ENCODE data around the gene GALNT1.

GALNT1 gene

GRCh38 chr18:35695803-35696202 is 114.3 kb downstream of the GALNT1 start:
- Histone ChIP-seq H3K36me3 (ENCODE audit: insufficient read depth, low read length) (peaks cover 32% of the 10 kb centered on the region), H3K9me3 (ENCODE audit: insufficient read depth, low read depth, low read length) (no peaks in the 10 kb centered on the region), H3K27me3 (ENCODE audit: insufficient read depth, low read length) (no peaks in the 10 kb centered on the region), H3K4me3 (ENCODE audit: low read length) (no peak overlapping the region), H3K27ac (ENCODE audit: low read depth, low read length) (no peak overlapping the region), H3K4me1 (ENCODE audit: insufficient read depth, low read length) (no peaks in the 10 kb centered on the region), H3K9ac (ENCODE audit: low read depth, low read length) (no peak overlapping the region)
- 96% methylated on average over 8 of the region's 8 CpGs for WGBS

DNA sequence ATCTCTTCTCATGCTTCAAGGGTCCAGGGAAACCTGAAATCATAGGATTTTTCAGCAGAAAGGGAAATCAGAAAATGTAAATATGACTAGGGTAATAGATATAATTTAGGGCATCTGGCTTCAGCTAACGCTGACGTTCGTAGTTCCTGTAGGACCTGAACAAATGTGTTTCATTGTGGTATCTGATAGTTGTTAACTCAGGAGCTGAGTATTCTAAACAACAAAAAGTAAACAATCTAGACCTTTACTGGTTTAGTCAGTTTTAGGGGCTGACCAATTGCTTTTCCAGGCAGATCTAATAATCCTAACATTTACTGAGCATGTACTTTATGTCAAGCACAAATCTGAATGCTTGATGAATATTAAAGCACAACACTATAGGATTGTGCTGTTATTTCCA is 114.8 kb downstream of the GALNT1 start:
- H3K4me3 ChIP-seq (ENCODE audit: low read length) = no peak overlapping the region
- peaks cover 27% of the 10 kb centered on the region for H3K36me3 ChIP-seq (ENCODE audit: insufficient read depth, low read length)
- no peaks in the 10 kb centered on the region for H3K4me1 ChIP-seq (ENCODE audit: insufficient read depth, low read length)
- no peak overlapping the region for H3K9ac ChIP-seq (ENCODE audit: low read depth, low read length)
- no peaks in the 10 kb centered on the region for H3K9me3 ChIP-seq (ENCODE audit: insufficient read depth, low read depth, low read length)
- no peaks in the 10 kb centered on the region for H3K27me3 ChIP-seq (ENCODE audit: insufficient read depth, low read length)
- no peak overlapping the region for H3K27ac ChIP-seq (ENCODE audit: low read depth, low read length)
- 97% methylated on average over 3 of the region's 3 CpGs for WGBS

DNA sequence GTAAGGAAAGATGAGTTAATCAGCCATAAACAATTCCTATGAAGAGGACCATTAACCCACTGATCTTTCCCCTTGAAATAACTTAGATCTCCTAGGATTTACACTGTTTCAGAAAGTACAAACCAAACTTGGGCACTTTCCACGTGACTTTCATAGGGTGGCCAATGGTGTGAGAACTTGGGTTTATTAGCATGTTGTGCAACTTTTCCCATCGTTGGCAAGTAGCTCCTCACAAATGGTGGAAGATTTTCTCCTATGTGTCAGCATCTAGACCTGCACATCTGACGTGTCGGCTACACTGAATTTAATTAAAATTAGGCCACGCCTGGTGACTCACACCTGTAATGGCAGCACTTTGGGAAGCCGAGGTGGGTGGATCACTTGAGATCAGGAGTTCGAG is 116.3 kb downstream of the GALNT1 start:
- H3K9ac ChIP-seq (ENCODE audit: low read depth, low read length) = no peak overlapping the region
- H3K9me3 ChIP-seq (ENCODE audit: insufficient read depth, low read depth, low read length) = no peaks in the 10 kb centered on the region
- H3K27ac ChIP-seq (ENCODE audit: low read depth, low read length) = no peak overlapping the region
- no peaks in the 10 kb centered on the region for H3K27me3 ChIP-seq (ENCODE audit: insufficient read depth, low read length)
- no peak overlapping the region for H3K4me3 ChIP-seq (ENCODE audit: low read length)
- H3K4me1 ChIP-seq (ENCODE audit: insufficient read depth, low read length) = no peaks in the 10 kb centered on the region
- 96% methylated on average over 7 of the region's 7 CpGs for WGBS
- peaks cover 12% of the 10 kb centered on the region for H3K36me3 ChIP-seq (ENCODE audit: insufficient read depth, low read length)

GRCh38 chr18:35703043-35703688 is 121.6 kb downstream of the GALNT1 start:
- Histone ChIP-seq H3K9ac (ENCODE audit: low read depth, low read length) (no peak overlapping the region), H3K36me3 (ENCODE audit: insufficient read depth, low read length) (0 out of 2 replicates have a peak, but pooled peaks cover 9% of the 10 kb centered on the region), H3K4me3 (ENCODE audit: low read length) (no peak overlapping the region), H3K27ac (ENCODE audit: low read depth, low read length) (no peak overlapping the region), H3K27me3 (ENCODE audit: insufficient read depth, low read length) (no peaks in the 10 kb centered on the region), H3K9me3 (ENCODE audit: insufficient read depth, low read depth, low read length) (no peaks in the 10 kb centered on the region), H3K4me1 (ENCODE audit: insufficient read depth, low read length) (no peaks in the 10 kb centered on the region)

GRCh38 chr18:35705988-35706387 is 124.4 kb downstream of the GALNT1 start:
- no peak overlapping the region for H3K27ac ChIP-seq (ENCODE audit: low read depth, low read length)
- WGBS = 97% methylated on average over 10 of the region's 10 CpGs
- H3K27me3 ChIP-seq (ENCODE audit: insufficient read depth, low read length) = no peaks in the 10 kb centered on the region
- no peak overlapping the region for H3K4me3 ChIP-seq (ENCODE audit: low read length)
- no peak overlapping the region for H3K9ac ChIP-seq (ENCODE audit: low read depth, low read length)
- peaks cover 16% of the 10 kb centered on the region for H3K36me3 ChIP-seq (ENCODE audit: insufficient read depth, low read length)
- no peaks in the 10 kb centered on the region for H3K4me1 ChIP-seq (ENCODE audit: insufficient read depth, low read length)
- H3K9me3 ChIP-seq (ENCODE audit: insufficient read depth, low read depth, low read length) = no peaks in the 10 kb centered on the region

DNA sequence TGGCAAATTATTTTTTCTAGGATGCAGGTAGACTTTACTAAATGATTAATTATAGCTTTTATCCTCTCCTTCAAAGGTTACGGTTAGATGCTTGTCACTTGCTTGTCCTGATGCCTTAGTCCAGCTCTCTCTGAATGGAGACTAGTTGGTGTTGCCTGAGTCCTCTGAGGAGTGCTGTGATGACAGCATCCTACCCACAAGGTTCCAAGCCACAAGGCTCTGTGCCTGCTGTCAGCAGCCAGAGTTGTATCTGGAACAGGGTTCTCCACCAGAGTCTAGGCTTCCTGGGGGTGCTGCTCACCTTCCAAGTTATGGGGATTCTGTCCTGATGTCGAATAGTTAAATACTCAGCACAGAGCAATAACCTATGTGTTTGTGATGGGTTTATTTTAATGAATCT is 125.7 kb downstream of the GALNT1 start:
- no peaks in the 10 kb centered on the region for H3K27me3 ChIP-seq (ENCODE audit: insufficient read depth, low read length)
- peaks cover 16% of the 10 kb centered on the region for H3K36me3 ChIP-seq (ENCODE audit: insufficient read depth, low read length)
- no peak overlapping the region for H3K9ac ChIP-seq (ENCODE audit: low read depth, low read length)
- H3K4me1 ChIP-seq (ENCODE audit: insufficient read depth, low read length) = no peaks in the 10 kb centered on the region
- no peaks in the 10 kb centered on the region for H3K9me3 ChIP-seq (ENCODE audit: insufficient read depth, low read depth, low read length)
- no peak overlapping the region for H3K27ac ChIP-seq (ENCODE audit: low read depth, low read length)
- no peak overlapping the region for H3K4me3 ChIP-seq (ENCODE audit: low read length)
- WGBS = 100% methylated on average over 2 of the region's 2 CpGs

DNA sequence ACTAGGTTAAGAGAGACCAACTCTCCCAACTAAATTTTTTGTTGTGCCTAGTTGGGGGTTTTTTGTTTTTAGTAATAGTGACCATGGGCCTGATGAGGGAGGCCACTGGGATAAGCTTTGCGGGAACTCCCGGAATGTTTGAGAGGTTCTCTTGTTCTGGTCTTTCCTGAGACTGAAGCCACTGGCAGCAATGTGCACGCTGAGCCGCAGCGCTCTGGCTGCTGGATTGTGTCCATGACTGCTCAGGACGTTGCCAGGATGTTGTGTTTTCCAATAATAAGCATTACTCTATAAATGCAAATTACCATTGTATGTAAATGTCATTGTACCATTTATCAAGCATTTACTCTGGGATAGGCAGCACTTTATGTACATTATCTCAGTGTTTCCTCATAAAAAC is 126.1 kb downstream of the GALNT1 start:
- H3K27ac ChIP-seq (ENCODE audit: low read depth, low read length) = no peak overlapping the region
- peaks cover 16% of the 10 kb centered on the region for H3K36me3 ChIP-seq (ENCODE audit: insufficient read depth, low read length)
- WGBS = 95% methylated on average over 6 of the region's 6 CpGs
- H3K27me3 ChIP-seq (ENCODE audit: insufficient read depth, low read length) = no peaks in the 10 kb centered on the region
- H3K9me3 ChIP-seq (ENCODE audit: insufficient read depth, low read depth, low read length) = no peaks in the 10 kb centered on the region
- no peak overlapping the region for H3K9ac ChIP-seq (ENCODE audit: low read depth, low read length)
- H3K4me1 ChIP-seq (ENCODE audit: insufficient read depth, low read length) = no peaks in the 10 kb centered on the region
- H3K4me3 ChIP-seq (ENCODE audit: low read length) = no peak overlapping the region

- Histone ChIP-seq H3K4me3 (ENCODE audit: low read length) (no peak overlapping the region), H3K27ac (ENCODE audit: low read depth, low read length) (no peak overlapping the region), H3K9ac (ENCODE audit: low read depth, low read length) (no peak overlapping the region), H3K4me1 (ENCODE audit: insufficient read depth, low read length) (no peaks in the 10 kb centered on the region), H3K9me3 (ENCODE audit: insufficient read depth, low read depth, low read length) (no peaks in the 10 kb centered on the region), H3K27me3 (ENCODE audit: insufficient read depth, low read length) (no peaks in the 10 kb centered on the region), H3K36me3 (ENCODE audit: insufficient read depth, low read length) (peaks cover 9% of the 10 kb centered on the region)
- 93% methylated on average over 2 of the region's 2 CpGs for WGBS
These were observed 129.0 kb downstream of the GALNT1 start for GRCh38 chr18:35710581-35710980.

GRCh38 chr18:35711227-35711626 is 129.7 kb downstream of the GALNT1 start:
- Histone ChIP-seq H3K27ac (ENCODE audit: low read depth, low read length) (no peak overlapping the region), H3K36me3 (ENCODE audit: insufficient read depth, low read length) (peaks cover 9% of the 10 kb centered on the region), H3K4me3 (ENCODE audit: low read length) (no peak overlapping the region), H3K4me1 (ENCODE audit: insufficient read depth, low read length) (no peaks in the 10 kb centered on the region), H3K9me3 (ENCODE audit: insufficient read depth, low read depth, low read length) (0 out of 2 replicates have a peak, but pooled peaks cover 2% of the 10 kb centered on the region), H3K9ac (ENCODE audit: low read depth, low read length) (no peak overlapping the region), H3K27me3 (ENCODE audit: insufficient read depth, low read length) (no peaks in the 10 kb centered on the region)
- WGBS = 100% methylated on average over 2 of the region's 2 CpGs

DNA sequence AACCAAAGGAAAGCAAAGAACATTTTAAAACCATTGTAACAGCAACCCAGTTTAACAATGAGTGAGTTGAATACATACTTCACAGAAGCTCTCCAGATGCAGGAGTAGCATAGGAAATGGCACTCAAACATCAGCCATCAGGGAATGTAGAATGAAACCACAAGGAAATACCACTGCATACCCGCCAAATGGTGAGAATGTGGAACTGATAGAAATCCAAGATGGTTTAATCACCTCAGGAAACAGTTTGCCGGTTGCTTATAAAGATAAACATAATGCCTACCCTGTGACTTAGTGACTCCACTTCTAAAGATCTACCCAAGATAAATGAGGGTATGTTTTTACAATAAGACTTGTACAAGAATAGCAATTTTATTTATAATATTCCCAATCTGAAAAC is 132.0 kb downstream of the GALNT1 start:
- H3K4me1 ChIP-seq (ENCODE audit: insufficient read depth, low read length) = no peaks in the 10 kb centered on the region
- H3K27me3 ChIP-seq (ENCODE audit: insufficient read depth, low read length) = no peaks in the 10 kb centered on the region
- WGBS = 100% methylated on average over 2 of the region's 2 CpGs
- H3K9me3 ChIP-seq (ENCODE audit: insufficient read depth, low read depth, low read length) = peaks cover 4% of the 10 kb centered on the region; the same call in 1 of the 2 replicates
- H3K36me3 ChIP-seq (ENCODE audit: insufficient read depth, low read length) = peaks cover 9% of the 10 kb centered on the region
- no peak overlapping the region for H3K4me3 ChIP-seq (ENCODE audit: low read length)
- no peak overlapping the region for H3K9ac ChIP-seq (ENCODE audit: low read depth, low read length)
- H3K27ac ChIP-seq (ENCODE audit: low read depth, low read length) = no peak overlapping the region

GRCh38 chr18:35714539-35714938 is 133.0 kb downstream of the GALNT1 start:
- no peak overlapping the region for H3K9ac ChIP-seq (ENCODE audit: low read depth, low read length)
- no peaks in the 10 kb centered on the region for H3K4me1 ChIP-seq (ENCODE audit: insufficient read depth, low read length)
- H3K27ac ChIP-seq (ENCODE audit: low read depth, low read length) = no peak overlapping the region
- peaks cover 9% of the 10 kb centered on the region for H3K36me3 ChIP-seq (ENCODE audit: insufficient read depth, low read length)
- 100% methylated on average over 2 of the region's 2 CpGs for WGBS
- no peak overlapping the region for H3K4me3 ChIP-seq (ENCODE audit: low read length)
- no peaks in the 10 kb centered on the region for H3K27me3 ChIP-seq (ENCODE audit: insufficient read depth, low read length)
- peaks cover 9% of the 10 kb centered on the region; the same call in 1 of the 2 replicates for H3K9me3 ChIP-seq (ENCODE audit: insufficient read depth, low read depth, low read length)

GRCh38 chr18:35715139-35715538 is 133.6 kb downstream of the GALNT1 start:
- peaks cover 5% of the 10 kb centered on the region for H3K36me3 ChIP-seq (ENCODE audit: insufficient read depth, low read length)

More at GRCh38 chr18:35715139-35715538, 133.6 kb downstream of the GALNT1 start:
- Histone ChIP-seq H3K27ac (ENCODE audit: low read depth, low read length) (no peak overlapping the region), H3K9ac (ENCODE audit: low read depth, low read length) (no peak overlapping the region), H3K9me3 (ENCODE audit: insufficient read depth, low read depth, low read length) (peaks cover 9% of the 10 kb centered on the region; the same call in 1 of the 2 replicates), H3K4me1 (ENCODE audit: insufficient read depth, low read length) (no peaks in the 10 kb centered on the region), H3K4me3 (ENCODE audit: low read length) (no peak overlapping the region), H3K27me3 (ENCODE audit: insufficient read depth, low read length) (no peaks in the 10 kb centered on the region)
- 92% methylated on average over 2 of the region's 2 CpGs for WGBS
